Testis (tissue), 2 donors: Measurements from ENCODE around the gene C5AR2.

Source experiments
- CTCF ChIP-seq, 3 experiments: fragments of 450-650 bp in 2 of 3; fragments of 200-600 bp in 1 of 3; sonication (generic) in 1 of 3; IDR thresholded peaks; one replicate each; pipeline ENCODE4 v1.5.1; 2016 to 2019; ENCODE audit warnings: antibody characterized with exemption in 3 of 3, mild to moderate bottlenecking in 2 of 3, moderate library complexity in 1 of 3
- POLR2A ChIP-seq: fragments of 450-650 bp; IDR thresholded peaks from one replicate; pipeline ENCODE4 v1.6.1; 2017; ENCODE audit warnings: antibody characterized with exemption, mild to moderate bottlenecking, moderate library complexity

GRCh38 chr19:47372603-47373002 is 40.6 kb downstream of the C5AR2 start:
- no peak for TF ChIP-seq CTCF (IDR thresholded peaks at IDR 0.05)
- no peak for TF ChIP-seq POLR2A
